Endothelial cell of umbilical vein (primary cell): ENCODE results near the gene IKZF3. TPM values are rescaled to one million over a fixed set of nuclear protein-coding genes. Genes with fewer than 3 reads are reported as not detected.

Experiments
- BruUV-seq: library from RNA; stranded (reverse); fragments of 400-500 nt; replicated peaks from 2 replicates; lab custom pipeline; 2021; lab: Mats Ljungman, UMichigan
- CTCF ChIA-PET: fragments of 300-600, 350-600 bp; sonication (Branson Sonifier 250); formaldehyde crosslinking; loops from one replicate; lab custom pipeline; 2021; ENCODE audit warnings: antibody characterized with exemption, inconsistent platforms; lab: Charles Lee
- POLR2A ChIA-PET: fragments of 300-600, 350-600 bp; sonication (Branson Sonifier 250); formaldehyde crosslinking; loops from one replicate; lab custom pipeline; 2021; ENCODE audit warnings: antibody characterized with exemption, inconsistent platforms; lab: Charles Lee
- DNase-seq: peaks from one replicate; pipeline ENCODE4 v3.0.0-alpha.2; 2011; ENCODE audit warnings: low read depth, low spot score
- FAIRE-seq: peaks from 2 replicates; lab custom pipeline; 2011; peaks lifted over from hg19 to GRCh38; lab: Jason Lieb, UNC
- H2AFZ ChIP-seq: 2 replicates; pipeline ENCODE4 v1.6.0; 2012; ENCODE audit warnings: low read depth, low read length, control low read depth, inconsistent platforms
- H3K27ac ChIP-seq: 2 replicates; pipeline ENCODE4 v1.5.1; 2011; ENCODE audit warnings: low read depth, mild to moderate bottlenecking, control low read depth, low read length, moderate library complexity; ENCODE audit not compliant: insufficient read depth
- H3K27me3 ChIP-seq, 2 experiments: 2 replicates each; pipeline versions ENCODE4 v1.6.0 to v1.6.1; 2011; ENCODE audit warnings: low read length in 2 of 2, mixed read lengths in 1 of 2; ENCODE audit not compliant: control insufficient read depth in 2 of 2, insufficient read depth in 2 of 2
- H3K36me3 ChIP-seq, 2 experiments: 2 replicates in 1 of 2; 3 replicates in 1 of 2; pipeline ENCODE4 v1.5.1; 2011; ENCODE audit warnings: low read length in 2 of 2, mild to moderate bottlenecking in 1 of 2, moderate library complexity in 1 of 2; ENCODE audit not compliant: control insufficient read depth in 2 of 2, insufficient read depth in 2 of 2; ENCODE audit errors: extremely low read depth in 1 of 2
- H3K4me1 ChIP-seq: 3 replicates; pipeline ENCODE4 v1.5.1; 2011; ENCODE audit warnings: mild to moderate bottlenecking, low read length; ENCODE audit not compliant: control insufficient read depth, insufficient read depth; ENCODE audit errors: extremely low read depth
- H3K4me2 ChIP-seq: 2 replicates; pipeline ENCODE4 v1.6.1; 2011; ENCODE audit warnings: low read length, control low read depth, mixed read lengths; ENCODE audit not compliant: insufficient read depth
- H3K4me3 ChIP-seq, 3 experiments: fragments of 200-600 bp in 1 of 3; sonication (generic), shearing (Covaris generic) in 1 of 3; replicated peaks in 1 of 3; 2 replicates each; pipeline ENCODE4 v1.5.1; 2011 to 2016; ENCODE audit warnings: control low read depth in 3 of 3, low read length in 3 of 3, mild to moderate bottlenecking in 2 of 3, inconsistent platforms in 1 of 3, low read depth in 1 of 3, moderate library complexity in 1 of 3; ENCODE audit not compliant: insufficient read depth in 1 of 3
- H3K79me2 ChIP-seq: 2 replicates; pipeline ENCODE4 v1.6.0; 2012; ENCODE audit warnings: low read length, inconsistent platforms; ENCODE audit not compliant: control insufficient read depth, insufficient read depth
- H3K9ac ChIP-seq: replicated peaks from 2 replicates; pipeline ENCODE3; 2011; ENCODE audit warnings: low read length, control low read depth; ENCODE audit not compliant: insufficient read depth; ENCODE audit errors: extremely low read depth
- H3K9me1 ChIP-seq: replicated peaks from 3 replicates; pipeline ENCODE4 v1.6.0; 2011; ENCODE audit warnings: mild to moderate bottlenecking, low read length; ENCODE audit not compliant: control insufficient read depth, insufficient read depth; ENCODE audit errors: extremely low read depth
- H3K9me3 ChIP-seq: replicated peaks from 2 replicates; pipeline ENCODE4 v1.5.1; 2012; ENCODE audit warnings: low read length, inconsistent platforms; ENCODE audit not compliant: control insufficient read depth, insufficient read depth
- H4K20me1 ChIP-seq: replicated peaks from 2 replicates; pipeline ENCODE3; 2011; ENCODE audit warnings: mild to moderate bottlenecking, low read length; ENCODE audit not compliant: control insufficient read depth, insufficient read depth; ENCODE audit errors: extremely low read depth
- FOS ChIP-seq: IDR thresholded peaks from 2 replicates; pipeline ENCODE4 v1.6.1; 2011; ENCODE audit warnings: mild to moderate bottlenecking, low read length, moderate library complexity, borderline replicate concordance; ENCODE audit not compliant: insufficient read depth
- GATA2 ChIP-seq: IDR thresholded peaks from 2 replicates; pipeline ENCODE4 v1.7.0; 2011; ENCODE audit warnings: low read depth, mild to moderate bottlenecking, moderate library complexity, mixed read lengths, low read length; ENCODE audit not compliant: insufficient read length, insufficient read depth
- JUN ChIP-seq: IDR thresholded peaks from 2 replicates; pipeline ENCODE4 v1.6.1; 2011; ENCODE audit warnings: borderline replicate concordance, low read depth; ENCODE audit not compliant: insufficient read length, insufficient read depth
- MAX ChIP-seq: IDR thresholded peaks from 2 replicates; pipeline ENCODE4 v1.6.1; 2011; ENCODE audit not compliant: insufficient read depth, insufficient read length
- MYC ChIP-seq: IDR thresholded peaks from one replicate; pipeline ENCODE4 v1.6.1; 2011; ENCODE audit warnings: mild to moderate bottlenecking, low read depth, low read length
- POLR2A ChIP-seq: IDR thresholded peaks from 2 replicates; pipeline ENCODE4 v1.6.1; 2012; ENCODE audit warnings: low read depth, mild to moderate bottlenecking, control low read depth, low read length
- POLR2AphosphoS5 ChIP-seq: IDR thresholded peaks from 2 replicates; pipeline ENCODE4 v1.6.1; 2012; ENCODE audit warnings: low read depth, mild to moderate bottlenecking, control low read depth, low read length, moderate library complexity; ENCODE audit not compliant: insufficient read depth
- dilution Hi-C: fragments of 300-500 bp; cut with MboI; formaldehyde crosslinking; loops from one replicate; pipeline ENCODE4 v1.15.0; 2019; ENCODE audit warnings: low sequenced_read_pairs; ENCODE audit not compliant: extremely low pct_ligation_motif_present
- intact Hi-C: fragments of 100-400 bp; cut with micrococcal nuclease; formaldehyde crosslinking; loops from one replicate; pipeline ENCODE4 v1.10.0; 2022
- polyA plus RNA-seq, 4 experiments: library from polyadenylated mRNA; depleted of rRNA in 3 of 4; stranded (reverse) in 3 of 4; unstranded in 1 of 4; fragments of >200 nt; gene quantifications; 2 replicates each; pipeline versions ENCODE4 v1.2.1 to v1.2.3, GENCODE V29; 2011 to 2012; ENCODE audit warnings: missing spikeins in 1 of 4
- total RNA-seq: library from RNA; stranded (reverse); gene quantifications from 2 replicates; pipeline ENCODE4 v1.2.3, GENCODE V29; 2021

IKZF3 gene
- total and polyA plus RNA-seq, 2 donors (not counting 3 experiments of a cell fraction or from before 2014, with no cell fraction given), result not detected

GRCh38 chr17:39776252-39776651 lies 87.9 kb downstream of the IKZF3 start:
- CTCF ChIA-PET, result interaction anchor here (1.3 kb wide), 1 partner anchor 9 kb away, joined by 3 read pairs; no protein-coding TSS in a partner anchor
- no peak for DNase-seq
- Histone ChIP-seq H3K4me2 (no peak overlapping the region), H3K9me3 (no peaks in the 10 kb centered on the region), H3K9ac (no peak overlapping the region), H3K4me1 (no peaks in the 10 kb centered on the region), H3K79me2 (no peaks in the 10 kb centered on the region), H3K27me3 (peaks cover 43 to 53% of the 10 kb centered on the region in 2 experiments), H4K20me1 (no peaks in the 10 kb centered on the region), H3K36me3 (no peaks in the 10 kb centered on the region), H3K27ac (no peak overlapping the region), H3K4me3 (no peak overlapping the region), H2AFZ (no peak overlapping the region), H3K9me1 (no peaks in the 10 kb centered on the region)
- dilution Hi-C loops (no loop called here), intact Hi-C loops (no loop called here)
- POLR2A ChIA-PET, result no interaction called here
- no peak for TF ChIP-seq MAX
- no peak for TF ChIP-seq POLR2A
- no peak for TF ChIP-seq FOS
- no peak for TF ChIP-seq GATA2
- FAIRE-seq, result no peak
- BruUV-seq, result no TSS peak

GRCh38 chr17:39775031-39775430 lies 89.1 kb downstream of the IKZF3 start:
- TF ChIP-seq JUN (no peak), FOS (no peak), POLR2AphosphoS5 (no peak), GATA2 (no peak), POLR2A (no peak), MYC (no peak), MAX (no peak)
- H3K4me1 ChIP-seq, result no peaks in the 10 kb centered on the region
- ChIA-PET POLR2A (no interaction called here), CTCF (interaction anchor here (1.0 kb wide), 1 partner anchor 11 kb away, joined by 3 read pairs; no protein-coding TSS in a partner anchor)
- no peaks in the 10 kb centered on the region for H3K36me3 ChIP-seq
- BruUV-seq, result no TSS peak
- DNase-seq (no peak), FAIRE-seq (no peak)
- H3K79me2 ChIP-seq, result no peaks in the 10 kb centered on the region
- H2AFZ ChIP-seq, result no peak overlapping the region
- no peaks in the 10 kb centered on the region for H3K9me1 ChIP-seq
- intact Hi-C loops (no loop called here), dilution Hi-C loops (no loop called here)
- H4K20me1 ChIP-seq, result no peaks in the 10 kb centered on the region
- no peak overlapping the region for H3K9ac ChIP-seq
- no peaks in the 10 kb centered on the region for H3K9me3 ChIP-seq
- H3K4me3 ChIP-seq, result no peak overlapping the region
- H3K27me3 ChIP-seq, result peaks cover 46 to 54% of the 10 kb centered on the region in 2 experiments
- H3K4me2 ChIP-seq, result no peak overlapping the region
- no peak overlapping the region for H3K27ac ChIP-seq
